Small intestine (tissue), 7 donors: ENCODE results near the gene SMIM10L1. TPM values are rescaled to one million over a fixed set of nuclear protein-coding genes. Genes with fewer than 3 reads are reported as not detected.

Experiments
- DNase-seq, 2 donors: peaks; one replicate each; pipeline versions ENCODE4 v3.0.0 to v3.0.0-alpha.2; 2013
- FAIRE-seq: peaks from 2 replicates; lab custom pipeline; 2012; peaks lifted over from hg19 to GRCh38; lab: Jason Lieb, UNC
- H3K27ac ChIP-seq, 3 donors: one replicate each; pipeline ENCODE4 v1.5.1; 2013; ENCODE audit warnings: low read length in 2 of 3, mild to moderate bottlenecking in 2 of 3, control low read depth in 1 of 3, inconsistent platforms in 1 of 3, low read depth in 1 of 3, moderate library complexity in 1 of 3
- H3K27me3 ChIP-seq, 3 donors: one replicate each; pipeline ENCODE4 v1.6.1; 2013; ENCODE audit warnings: low read length in 3 of 3, inconsistent platforms in 1 of 3; ENCODE audit not compliant: control insufficient read depth in 3 of 3, insufficient read depth in 3 of 3
- H3K36me3 ChIP-seq, 3 donors: one replicate each; pipeline ENCODE4 v1.6.1; 2013; ENCODE audit warnings: low read length in 3 of 3, inconsistent platforms in 1 of 3, low read depth in 1 of 3, mild to moderate bottlenecking in 1 of 3, moderate library complexity in 1 of 3; ENCODE audit not compliant: control insufficient read depth in 3 of 3, insufficient read depth in 2 of 3
- H3K4me1 ChIP-seq, 3 donors: one replicate each; pipeline ENCODE4 v1.6.1; 2013; ENCODE audit warnings: low read length in 2 of 3, inconsistent platforms in 1 of 3, low read depth in 1 of 3, mild to moderate bottlenecking in 1 of 3, moderate library complexity in 1 of 3; ENCODE audit not compliant: control insufficient read depth in 3 of 3, insufficient read depth in 2 of 3
- H3K4me3 ChIP-seq, 3 donors: one replicate each; pipeline ENCODE4 v1.5.1; 2013; ENCODE audit warnings: low read length in 3 of 3, control low read depth in 1 of 3, inconsistent platforms in 1 of 3, low read depth in 1 of 3, mild to moderate bottlenecking in 1 of 3, moderate library complexity in 1 of 3
- H3K9me3 ChIP-seq, 2 donors: one replicate each; pipeline ENCODE4 v1.6.1; 2013; ENCODE audit warnings: low read depth in 1 of 2, low read length in 1 of 2; ENCODE audit not compliant: control insufficient read depth in 2 of 2, insufficient read depth in 1 of 2
- WGBS, 3 donors: extraction: QIAGEN DNeasy Blood & Tissue Kit; methylation state at CpG; one replicate each; pipeline ENCODE4 v1.1.7; 2013; 5-methylcytosine and 5-hydroxymethylcytosine counted together
- polyA plus RNA-seq, 4 donors: library from polyadenylated mRNA; stranded (reverse) in 3 of 4; unstranded in 1 of 4; fragments of 200-250 nt in 3 of 4; fragments of 120-200 nt in 1 of 4; gene quantifications; one replicate each; pipeline versions ENCODE4 v1.2.1 to v1.2.3, GENCODE V29; 2013
- donor health status: healthy with polysubstance abuse.
- donor health status: control.
- donor health status: control.
- donor health status: Bipolar disorder and iron deficiency.
- donor health status: healthy.

Gene SMIM10L1
- polyA plus RNA-seq, 4 donors = 6.9 to 13.8 (median 10.0) TPM

GRCh38 chr12:11202811-11203210 is 31.8 kb downstream of the SMIM10L1 start:
- H3K27ac ChIP-seq = no peak overlapping the region
- DNase-seq (no peak), FAIRE-seq (no peak)
- no peaks in the 10 kb centered on the region for H3K36me3 ChIP-seq
- no peak overlapping the region for H3K4me3 ChIP-seq
- no peaks in the 10 kb centered on the region for H3K27me3 ChIP-seq
- H3K9me3 ChIP-seq = peaks cover 0 to 3% of the 10 kb centered on the region in 2 donors
- no peaks in the 10 kb centered on the region for H3K4me1 ChIP-seq

- Histone ChIP-seq H3K9me3 (peaks cover 0 to 3% of the 10 kb centered on the region in 2 donors), H3K4me1 (no peaks in the 10 kb centered on the region), H3K4me3 (no peak overlapping the region), H3K36me3 (no peaks in the 10 kb centered on the region), H3K27ac (no peak overlapping the region), H3K27me3 (no peaks in the 10 kb centered on the region)
- WGBS, 3 donors = 91 to 95% (median 93%) methylated on average over 3 of the region's 3 CpGs
- FAIRE-seq (no peak), DNase-seq (no peak)
Measured at GRCh38 chr12:11204173-11204572, 33.2 kb downstream of the SMIM10L1 start.

DNA sequence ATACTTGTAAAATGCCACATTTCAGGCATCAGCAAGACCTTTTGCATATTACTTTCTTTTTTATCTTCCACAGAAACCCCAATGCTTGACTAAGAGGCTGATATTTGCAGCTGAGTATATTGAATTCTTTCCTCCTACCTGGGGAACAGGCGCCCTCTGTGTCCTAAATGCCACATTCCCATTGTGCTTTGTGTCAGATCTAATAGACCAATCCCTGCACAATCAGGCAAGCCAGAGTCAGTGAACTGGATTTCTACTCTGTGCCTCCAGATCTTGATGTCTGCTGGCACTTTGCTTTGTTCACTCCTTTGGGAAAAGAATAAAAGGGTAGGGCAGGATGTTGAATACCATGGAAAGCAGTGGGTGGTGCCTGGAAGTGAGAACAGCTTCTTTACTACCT is 38.1 kb downstream of the SMIM10L1 start:
- H3K36me3 ChIP-seq = no peaks in the 10 kb centered on the region
- WGBS, 3 donors = 78 to 85% (median 83%) methylated on average over 1 of the region's 1 CpG
- no peak for FAIRE-seq
- H3K9me3 ChIP-seq = peaks cover 0 to 3% of the 10 kb centered on the region in 2 donors
- H3K4me1 ChIP-seq = no peaks in the 10 kb centered on the region
- H3K27me3 ChIP-seq = no peaks in the 10 kb centered on the region
- no peak for DNase-seq
- no peak overlapping the region for H3K4me3 ChIP-seq
- no peak overlapping the region for H3K27ac ChIP-seq

Other genes starting within 250 kb of the SMIM10L1 start
- under 1 TPM in 1 of 4 donors, not detected in 3; 0.09 TPM for gene PRH2, start 242.0 kb upstream of the SMIM10L1 start, polyA plus RNA-seq
- 1 to 10 TPM in 2 of 4 donors, under 1 TPM in 2; 0.67 to 2.8 (median 0.97) TPM for gene TAS2R14, start 231.9 kb upstream of the SMIM10L1 start, polyA plus RNA-seq
- gene TAS2R50, start 184.3 kb upstream of the SMIM10L1 start, polyA plus RNA-seq = under 1 TPM in 1 of 4 donors, not detected in 3; 0.07 TPM
- 1 to 10 TPM in 1 of 4 donors, under 1 TPM in 1, not detected in 2; 0.15 to 1.8 TPM for gene TAS2R20, start 172.9 kb upstream of the SMIM10L1 start, polyA plus RNA-seq
- under 1 TPM in 2 of 4 donors, not detected in 2; 0.09 to 0.49 TPM for gene TAS2R19, start 148.6 kb upstream of the SMIM10L1 start, polyA plus RNA-seq
- gene TAS2R31, start 139.8 kb upstream of the SMIM10L1 start, polyA plus RNA-seq = under 1 TPM in 2 of 4 donors, not detected in 2; 0.16 to 0.53 TPM
- gene TAS2R46, start 108.9 kb upstream of the SMIM10L1 start, polyA plus RNA-seq = under 1 TPM in 1 of 4 donors, not detected in 3; 0.24 TPM
- under 1 TPM in 2 of 4 donors, not detected in 2; 0.07 to 0.35 TPM for gene TAS2R43, start 78.9 kb upstream of the SMIM10L1 start, polyA plus RNA-seq
- under 1 TPM in 2 of 4 donors, not detected in 2; 0.03 to 0.12 TPM for gene TAS2R30, start 36.5 kb upstream of the SMIM10L1 start, polyA plus RNA-seq
- under 1 TPM in 1 of 4 donors, not detected in 3; 0.04 TPM for gene TAS2R42, start 15.7 kb downstream of the SMIM10L1 start, polyA plus RNA-seq
- gene PRB3, start 98.5 kb downstream of the SMIM10L1 start, polyA plus RNA-seq = under 1 TPM in 1 of 4 donors, not detected in 3; 0.06 TPM
- gene PRB4, start 139.2 kb downstream of the SMIM10L1 start, polyA plus RNA-seq = not detected
- gene PRB2, start 224.4 kb downstream of the SMIM10L1 start, polyA plus RNA-seq = not detected